HepG2 (cell line): ENCODE data around the gene CARMIL1. TPM values are rescaled to one million over a fixed set of nuclear protein-coding genes. Genes with fewer than 3 reads are reported as not detected.

Source experiments
- AHDC1 ChIP-seq: sonication (generic); formaldehyde crosslinking; IDR thresholded peaks from 2 replicates; pipeline ENCODE4 v1.5.1; 2020; ENCODE audit warnings: mild to moderate bottlenecking, missing genetic modification reagents, borderline replicate concordance
- NCOA5 ChIP-seq: sonication (generic); formaldehyde crosslinking; IDR thresholded peaks from 2 replicates; pipeline ENCODE4 v1.4.0; 2020; ENCODE audit warnings: missing genetic modification reagents
- NCOR1 ChIP-seq: fragments of 200-600 bp; sonication (generic); IDR thresholded peaks from 2 replicates; pipeline ENCODE4 v1.7.0; 2017; ENCODE audit warnings: antibody characterized with exemption, low read length, borderline replicate concordance
- NFYB ChIP-seq: sonication (generic); formaldehyde crosslinking; IDR thresholded peaks from 2 replicates; pipeline ENCODE4 v1.4.0; 2020; ENCODE audit warnings: missing genetic modification reagents
- PBX3 ChIP-seq: sonication (generic); formaldehyde crosslinking; IDR thresholded peaks from 2 replicates; pipeline ENCODE4 v1.8.1; 2023; ENCODE audit warnings: missing genetic modification reagents, inconsistent platforms, borderline replicate concordance
- REL ChIP-seq: sonication (generic); formaldehyde crosslinking; conservative IDR thresholded peaks from 2 replicates; pipeline ENCODE4 v1.8.0; 2022; ENCODE audit warnings: mild to moderate bottlenecking, missing genetic modification reagents, moderate library complexity
- RXRB ChIP-seq: IDR thresholded peaks from 2 replicates; pipeline ENCODE4 v1.6.1; 2016; ENCODE audit warnings: borderline replicate concordance, missing genetic modification reagents, missing compliant biosample characterization
- SNAPC2 ChIP-seq: sonication (generic); formaldehyde crosslinking; IDR thresholded peaks from 2 replicates; pipeline ENCODE4 v1.8.1; 2022; ENCODE audit warnings: mild to moderate bottlenecking, missing genetic modification reagents
- TFDP2 ChIP-seq: sonication (generic); formaldehyde crosslinking; IDR thresholded peaks from 2 replicates; pipeline ENCODE4 v1.4.0; 2020; ENCODE audit warnings: missing genetic modification reagents
- ZKSCAN5 ChIP-seq: sonication (generic); formaldehyde crosslinking; IDR thresholded peaks from 2 replicates; pipeline ENCODE4 v1.5.1; 2020; ENCODE audit warnings: mild to moderate bottlenecking, missing genetic modification reagents
- ZNF264 ChIP-seq: sonication (generic); formaldehyde crosslinking; IDR thresholded peaks from 2 replicates; pipeline ENCODE4 v1.4.0; 2020; ENCODE audit warnings: missing genetic modification reagents
- ZNF570 ChIP-seq: sonication (generic); formaldehyde crosslinking; IDR thresholded peaks from 2 replicates; pipeline ENCODE4 v1.4.0; 2020; ENCODE audit warnings: mild to moderate bottlenecking, missing genetic modification reagents, borderline replicate concordance
- polyA plus RNA-seq, 8 experiments: library from polyadenylated mRNA; depleted of rRNA in 3 of 8; stranded (reverse) in 7 of 8; unstranded in 1 of 8; fragments of >200 nt; fragmentation: Illumina TruSeq in 4 of 8; extraction: Trizol in 4 of 8; gene quantifications; 2 replicates each; pipeline versions ENCODE4 v1.2.1 to v1.2.3, GENCODE V29; 2011 to 2016; ENCODE audit warnings: low read depth in 4 of 8, missing spikeins in 1 of 8, mixed read lengths in 1 of 8; ENCODE audit not compliant: insufficient read depth in 1 of 8
- total RNA-seq, 5 experiments: library from RNA; depleted of rRNA; stranded (reverse); fragments of >200 nt; fragmentation: Illumina TruSeq; extraction: Trizol; gene quantifications; 2 replicates each; pipeline ENCODE4 v1.2.3, GENCODE V29; 2016; ENCODE audit warnings: low read depth in 1 of 5
- TF ChIP-seq, protein P1 (sequence below): sonication (generic); formaldehyde crosslinking; IDR thresholded peaks from 2 replicates; pipeline ENCODE4 v1.8.0; 2022; ENCODE audit warnings: missing genetic modification reagents, low read depth, mild to moderate bottlenecking, borderline replicate concordance
- TF ChIP-seq, protein P2 (sequence below), 2 experiments: sonication (generic) in 1 of 2; formaldehyde crosslinking in 1 of 2; IDR thresholded peaks; 2 replicates each; pipeline versions ENCODE4 v1.4.0 to v1.6.1; 2016 to 2020; ENCODE audit warnings: borderline replicate concordance in 1 of 2, low read depth in 1 of 2, mild to moderate bottlenecking in 1 of 2, missing genetic modification reagents in 1 of 2

CARMIL1 gene
- total and polyA plus RNA-seq, 2 of the 13 experiments (the other 11 are each of a cell fraction or from before 2014, with no cell fraction given), result 1.8 to 2.6 TPM

DNA sequence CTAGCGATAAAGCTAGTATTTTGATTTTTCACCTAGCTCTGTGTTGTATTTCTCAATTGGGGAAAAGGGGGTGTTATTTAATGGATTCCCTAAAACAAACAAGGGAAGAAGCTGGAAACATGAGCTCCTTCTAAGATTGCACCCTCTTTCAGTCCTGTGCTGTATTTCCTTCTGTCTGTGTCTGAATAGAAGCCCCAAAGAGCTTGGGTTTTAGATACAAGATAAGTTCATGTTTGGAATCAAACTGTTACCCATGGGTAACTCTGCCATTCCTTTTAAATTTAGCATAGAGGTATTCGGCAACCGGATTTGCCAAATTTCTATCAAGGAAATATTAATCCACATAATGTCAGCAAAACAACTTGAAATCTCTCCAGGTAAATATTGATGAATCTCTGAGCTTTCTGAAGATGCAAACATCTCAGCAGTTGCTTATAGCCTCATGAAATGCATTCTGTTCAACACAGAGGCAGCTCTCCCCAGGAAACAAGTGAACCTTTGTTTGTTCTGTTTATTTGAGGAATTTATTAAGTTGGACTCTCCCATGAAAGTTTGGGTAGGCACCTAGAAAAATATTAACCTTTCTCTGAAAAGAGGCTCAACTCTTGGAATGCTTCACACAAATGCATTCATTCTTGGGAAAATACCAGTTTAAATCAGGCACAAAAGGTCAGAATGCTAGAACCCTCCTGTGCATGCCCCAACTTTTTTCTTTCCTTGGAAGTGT, 362.9 kb downstream of the CARMIL1 start (continued):
- TF ChIP-seq AHDC1 (peak; percentile 94), RXRB (peak; percentile 56; the same call in 1 of the 2 replicates), NCOR1 (peak; percentile 66), ZNF264 (CRISPR knock-in tag) (0 out of 2 replicates have a peak, but pooled peaks have one; percentile 60), TFDP2 (CRISPR knock-in tag) (no peak), NFYB (CRISPR knock-in tag) (no peak), ZKSCAN5 (no peak), NCOA5 (CRISPR knock-in tag) (no peak), SNAPC2 (CRISPR knock-in tag) (no peak), ZNF570 (CRISPR knock-in tag) (no peak), REL (no peak), PBX3 (CRISPR knock-in tag) (no peak)
- TF ChIP-seq, protein P1, sequence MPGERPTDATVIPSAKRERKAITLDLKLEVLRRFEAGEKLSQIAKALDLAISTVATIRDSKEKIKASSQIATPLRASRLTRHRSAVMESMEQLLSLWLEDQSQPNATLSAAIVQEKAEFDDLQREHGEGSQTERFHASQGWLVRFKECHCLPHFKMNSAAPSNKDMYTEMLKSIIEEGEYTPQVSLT (CRISPR knock-in tag), result no peak
- TF ChIP-seq, protein P2, sequence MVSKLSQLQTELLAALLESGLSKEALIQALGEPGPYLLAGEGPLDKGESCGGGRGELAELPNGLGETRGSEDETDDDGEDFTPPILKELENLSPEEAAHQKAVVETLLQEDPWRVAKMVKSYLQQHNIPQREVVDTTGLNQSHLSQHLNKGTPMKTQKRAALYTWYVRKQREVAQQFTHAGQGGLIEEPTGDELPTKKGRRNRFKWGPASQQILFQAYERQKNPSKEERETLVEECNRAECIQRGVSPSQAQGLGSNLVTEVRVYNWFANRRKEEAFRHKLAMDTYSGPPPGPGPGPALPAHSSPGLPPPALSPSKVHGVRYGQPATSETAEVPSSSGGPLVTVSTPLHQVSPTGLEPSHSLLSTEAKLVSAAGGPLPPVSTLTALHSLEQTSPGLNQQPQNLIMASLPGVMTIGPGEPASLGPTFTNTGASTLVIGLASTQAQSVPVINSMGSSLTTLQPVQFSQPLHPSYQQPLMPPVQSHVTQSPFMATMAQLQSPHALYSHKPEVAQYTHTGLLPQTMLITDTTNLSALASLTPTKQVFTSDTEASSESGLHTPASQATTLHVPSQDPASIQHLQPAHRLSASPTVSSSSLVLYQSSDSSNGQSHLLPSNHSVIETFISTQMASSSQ (IDR thresholded peaks at IDR 0.05; ENCODE audit: low read depth), result peak; percentile 89
- TF ChIP-seq, protein P2 (CRISPR knock-in tag; IDR thresholded peaks at IDR 0.05; ENCODE audit: borderline replicate concordance), result peak; percentile 91; the same call in 1 of the 2 replicates
